Neural progenitor cell (in vitro differentiated cells): ENCODE measurements around the gene DDAH1.

Source experiments
- EZH2 ChIP-seq: fragments of 200-600 bp; sonication (generic); IDR thresholded peaks from 2 replicates; pipeline ENCODE4 v1.6.1; 2017; ENCODE audit warnings: antibody characterized with exemption, mild to moderate bottlenecking, moderate library complexity
- TF ChIP-seq, protein P1 (sequence below): fragments of 200-600 bp; sonication (generic); IDR thresholded peaks from 2 replicates; pipeline ENCODE4 v1.5.1; 2017; ENCODE audit warnings: antibody characterized with exemption, mild to moderate bottlenecking

GRCh38 chr1:85473390-85473789 lies 8.4 kb upstream of the DDAH1 start:
- TF ChIP-seq, protein P1, sequence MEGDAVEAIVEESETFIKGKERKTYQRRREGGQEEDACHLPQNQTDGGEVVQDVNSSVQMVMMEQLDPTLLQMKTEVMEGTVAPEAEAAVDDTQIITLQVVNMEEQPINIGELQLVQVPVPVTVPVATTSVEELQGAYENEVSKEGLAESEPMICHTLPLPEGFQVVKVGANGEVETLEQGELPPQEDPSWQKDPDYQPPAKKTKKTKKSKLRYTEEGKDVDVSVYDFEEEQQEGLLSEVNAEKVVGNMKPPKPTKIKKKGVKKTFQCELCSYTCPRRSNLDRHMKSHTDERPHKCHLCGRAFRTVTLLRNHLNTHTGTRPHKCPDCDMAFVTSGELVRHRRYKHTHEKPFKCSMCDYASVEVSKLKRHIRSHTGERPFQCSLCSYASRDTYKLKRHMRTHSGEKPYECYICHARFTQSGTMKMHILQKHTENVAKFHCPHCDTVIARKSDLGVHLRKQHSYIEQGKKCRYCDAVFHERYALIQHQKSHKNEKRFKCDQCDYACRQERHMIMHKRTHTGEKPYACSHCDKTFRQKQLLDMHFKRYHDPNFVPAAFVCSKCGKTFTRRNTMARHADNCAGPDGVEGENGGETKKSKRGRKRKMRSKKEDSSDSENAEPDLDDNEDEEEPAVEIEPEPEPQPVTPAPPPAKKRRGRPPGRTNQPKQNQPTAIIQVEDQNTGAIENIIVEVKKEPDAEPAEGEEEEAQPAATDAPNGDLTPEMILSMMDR, result no peak
- TF ChIP-seq EZH2, result no peak
